Mammary epithelial cell (primary cell): ENCODE results near the gene SPTLC1.

Source experiments
- CTCF ChIP-seq, 2 donors: IDR thresholded peaks in 1 of 2; conservative IDR thresholded peaks in 1 of 2; 2 replicates each; pipeline ENCODE4 v1.5.1; 2011 to 2012; ENCODE audit warnings: inconsistent platforms in 2 of 2, low read length in 2 of 2, mild to moderate bottlenecking in 2 of 2, control low read depth in 1 of 2, low read depth in 1 of 2; ENCODE audit not compliant: insufficient read depth in 1 of 2; ENCODE audit errors: extremely low read depth in 1 of 2
- EZH2 ChIP-seq: IDR thresholded peaks from 2 replicates; pipeline ENCODE4 v1.6.1; 2012; ENCODE audit warnings: low read length, inconsistent platforms, borderline replicate concordance

GRCh38 chr9:92077888-92078287 is 37.3 kb downstream of the SPTLC1 start:
- TF ChIP-seq CTCF (conservative IDR thresholded peaks at IDR 0.05 in 1 of 2, IDR thresholded peaks at IDR 0.05 in 1 of 2; ENCODE audit: extremely low read depth in 1 of 2, insufficient read depth in 1 of 2, low read depth in 1 of 2, low read length in 2 of 2) (no peak), EZH2 (no peak)
